ENCODE data around the gene KLHDC9.

Gene KLHDC9

DNA sequence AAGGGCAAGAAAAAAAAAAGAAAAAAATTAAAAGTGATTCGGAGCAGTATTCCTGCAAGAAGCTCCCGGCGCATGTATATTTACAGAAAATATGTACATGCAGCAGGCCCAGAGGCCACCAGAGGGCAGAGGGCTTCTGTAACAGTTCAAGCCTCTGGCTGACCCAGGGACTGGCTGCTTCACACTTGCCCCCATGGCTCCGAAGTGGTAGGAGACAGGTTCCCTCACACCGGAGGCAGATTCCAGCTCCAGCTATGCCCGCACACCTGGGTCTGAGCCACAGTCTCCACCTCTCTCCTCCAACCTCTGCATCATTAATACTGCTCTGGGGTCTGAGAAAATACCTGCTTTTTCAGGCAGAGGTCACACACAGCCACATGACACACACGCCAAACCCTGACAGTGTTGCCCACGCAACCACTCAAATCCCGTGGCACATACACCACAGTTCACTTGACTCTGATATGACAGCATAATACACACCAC is 26.2 kb upstream of the KLHDC9 start:
- TF ChIP-seq ZFX (IDR thresholded peaks at IDR 0.05), result no peak
- TF ChIP-seq, protein P1, sequence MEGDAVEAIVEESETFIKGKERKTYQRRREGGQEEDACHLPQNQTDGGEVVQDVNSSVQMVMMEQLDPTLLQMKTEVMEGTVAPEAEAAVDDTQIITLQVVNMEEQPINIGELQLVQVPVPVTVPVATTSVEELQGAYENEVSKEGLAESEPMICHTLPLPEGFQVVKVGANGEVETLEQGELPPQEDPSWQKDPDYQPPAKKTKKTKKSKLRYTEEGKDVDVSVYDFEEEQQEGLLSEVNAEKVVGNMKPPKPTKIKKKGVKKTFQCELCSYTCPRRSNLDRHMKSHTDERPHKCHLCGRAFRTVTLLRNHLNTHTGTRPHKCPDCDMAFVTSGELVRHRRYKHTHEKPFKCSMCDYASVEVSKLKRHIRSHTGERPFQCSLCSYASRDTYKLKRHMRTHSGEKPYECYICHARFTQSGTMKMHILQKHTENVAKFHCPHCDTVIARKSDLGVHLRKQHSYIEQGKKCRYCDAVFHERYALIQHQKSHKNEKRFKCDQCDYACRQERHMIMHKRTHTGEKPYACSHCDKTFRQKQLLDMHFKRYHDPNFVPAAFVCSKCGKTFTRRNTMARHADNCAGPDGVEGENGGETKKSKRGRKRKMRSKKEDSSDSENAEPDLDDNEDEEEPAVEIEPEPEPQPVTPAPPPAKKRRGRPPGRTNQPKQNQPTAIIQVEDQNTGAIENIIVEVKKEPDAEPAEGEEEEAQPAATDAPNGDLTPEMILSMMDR (conservative IDR thresholded peaks at IDR 0.05), result peak; percentile 76

DNA sequence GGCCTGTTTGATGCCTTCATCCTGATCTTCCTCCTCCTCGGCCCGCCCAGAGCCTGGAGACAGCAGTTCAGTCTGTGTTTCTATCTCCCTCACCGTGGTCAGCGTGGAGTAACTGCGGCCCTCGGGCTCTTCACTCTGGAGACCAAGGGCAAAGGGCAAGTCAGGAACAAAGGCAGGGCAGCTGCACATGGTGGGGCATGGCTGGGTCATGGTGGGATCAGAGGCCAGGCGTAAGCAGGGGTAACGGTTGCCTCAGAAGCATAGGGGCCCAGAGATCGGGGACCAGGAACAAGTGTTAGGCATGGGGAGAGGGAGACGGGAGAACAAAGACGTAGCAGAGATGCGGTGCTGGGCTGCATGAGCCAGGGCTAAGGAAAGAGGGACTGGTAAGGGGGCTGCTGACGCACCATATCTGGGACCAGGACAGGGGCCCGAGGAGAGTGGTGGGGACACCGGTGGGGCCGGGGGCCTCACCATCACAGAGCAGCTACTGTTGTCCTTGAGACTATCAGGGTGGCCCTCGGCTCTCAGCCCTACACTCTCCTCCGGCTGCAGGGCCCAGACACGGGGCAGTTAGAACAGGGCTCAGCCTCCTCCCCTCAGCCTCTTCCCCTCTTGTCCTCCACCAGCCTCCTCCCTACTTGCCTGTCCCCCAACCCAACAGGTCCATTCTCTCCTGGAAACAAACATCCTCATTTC is 25.3 kb upstream of the KLHDC9 start:
- TF ChIP-seq ZFX (IDR thresholded peaks at IDR 0.05), result no peak
- TF ChIP-seq, protein P1 (conservative IDR thresholded peaks at IDR 0.05), result no peak
- no peak overlapping the region for H3K27ac ChIP-seq

More for the DNA sequence above, 26.2 kb upstream of the KLHDC9 start:
- H3K27ac ChIP-seq, result no peak overlapping the region

DNA sequence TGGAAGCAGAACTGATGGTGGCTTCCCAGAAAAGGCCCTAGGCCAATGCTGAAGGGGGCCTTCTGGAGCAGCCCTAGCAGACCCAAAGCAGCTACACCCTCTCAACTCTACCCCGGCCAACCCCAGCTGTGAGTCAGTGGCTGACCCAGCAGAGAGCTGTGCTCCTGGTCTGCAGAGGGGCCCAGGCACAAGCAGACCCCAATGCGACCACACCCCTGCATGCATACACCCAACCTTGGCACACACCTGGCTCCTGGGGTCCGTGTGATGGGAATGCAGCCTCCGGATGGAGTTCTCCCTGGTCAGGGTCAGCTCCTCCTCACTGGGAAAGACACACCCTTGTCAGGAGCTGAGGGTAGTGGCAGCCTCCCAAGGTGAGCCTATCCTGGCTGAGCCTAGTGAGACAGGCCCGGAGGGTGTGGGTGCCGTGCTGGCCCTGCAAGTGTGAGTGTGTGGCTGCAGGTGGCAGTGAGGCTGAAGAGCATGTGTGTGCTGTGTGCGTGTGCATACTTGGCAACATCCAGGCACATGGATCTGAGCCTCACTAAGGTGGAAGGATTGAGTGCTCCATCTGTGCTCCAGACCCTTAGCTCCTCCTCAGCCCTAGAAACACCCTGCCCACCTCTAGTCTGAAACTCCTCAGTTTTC is 24.6 kb upstream of the KLHDC9 start:
- TF ChIP-seq, protein P1 (conservative IDR thresholded peaks at IDR 0.05), result no peak
- TF ChIP-seq ZFX (IDR thresholded peaks at IDR 0.05), result no peak
- H3K27ac ChIP-seq, result no peak overlapping the region

DNA sequence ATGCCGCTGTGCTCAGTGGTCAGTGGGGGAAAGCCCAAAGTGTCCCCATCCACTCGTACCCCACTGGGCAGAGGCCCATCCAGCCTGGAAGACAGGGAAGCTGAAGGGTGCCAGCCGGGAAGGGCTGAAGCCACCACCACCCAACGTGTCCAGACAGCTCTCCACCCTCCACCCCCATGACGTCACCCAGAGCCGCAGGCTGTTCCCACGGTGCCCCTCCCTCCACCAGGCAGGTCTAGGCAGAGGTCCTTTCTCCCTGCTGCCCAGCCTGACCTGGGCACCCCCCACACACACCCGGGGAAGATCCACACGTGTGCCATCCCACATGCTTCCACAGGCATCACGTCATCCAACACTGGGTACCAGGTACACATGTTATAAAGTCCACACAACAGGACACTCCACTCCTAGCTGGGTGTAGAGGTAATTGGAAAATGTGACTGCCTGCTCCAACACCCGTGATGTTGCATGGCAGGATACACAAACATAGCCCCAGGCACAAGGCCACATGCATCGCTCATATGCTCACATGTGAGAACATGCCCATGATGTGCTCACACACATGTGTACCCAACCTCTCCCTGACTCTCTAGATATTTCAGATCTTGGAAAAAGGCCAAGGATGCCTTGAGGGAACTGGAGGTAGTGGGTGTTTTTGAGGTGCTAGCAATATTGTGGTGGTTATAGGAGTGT is 23.3 kb upstream of the KLHDC9 start:
- no peak overlapping the region for H3K27ac ChIP-seq
- TF ChIP-seq, protein P1 (conservative IDR thresholded peaks at IDR 0.05), result no peak
- no peak for TF ChIP-seq ZFX (IDR thresholded peaks at IDR 0.05)

DNA sequence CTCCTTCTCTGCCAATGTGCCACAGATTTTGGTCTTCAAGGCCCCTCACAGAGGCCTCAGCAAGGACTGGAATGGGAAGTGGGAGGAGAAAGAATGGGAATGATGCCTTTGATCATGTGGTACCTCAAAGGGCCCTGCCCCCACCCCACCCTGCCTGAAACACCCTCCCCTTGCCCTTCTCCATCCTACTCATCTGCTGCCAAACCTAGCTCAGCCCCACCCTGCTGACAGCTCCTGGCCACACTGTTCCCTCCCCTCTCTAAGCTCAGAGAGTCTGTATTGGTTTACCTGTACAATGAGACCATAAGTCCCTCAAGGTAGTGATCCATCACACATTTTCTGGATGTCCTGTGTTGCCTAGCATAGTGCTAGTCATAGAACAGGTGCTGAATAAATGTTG is 21.8 kb upstream of the KLHDC9 start:
- H3K27ac ChIP-seq, result no peak overlapping the region
- no peak for TF ChIP-seq ZFX (IDR thresholded peaks at IDR 0.05)
- TF ChIP-seq, protein P1 (conservative IDR thresholded peaks at IDR 0.05), result no peak

DNA sequence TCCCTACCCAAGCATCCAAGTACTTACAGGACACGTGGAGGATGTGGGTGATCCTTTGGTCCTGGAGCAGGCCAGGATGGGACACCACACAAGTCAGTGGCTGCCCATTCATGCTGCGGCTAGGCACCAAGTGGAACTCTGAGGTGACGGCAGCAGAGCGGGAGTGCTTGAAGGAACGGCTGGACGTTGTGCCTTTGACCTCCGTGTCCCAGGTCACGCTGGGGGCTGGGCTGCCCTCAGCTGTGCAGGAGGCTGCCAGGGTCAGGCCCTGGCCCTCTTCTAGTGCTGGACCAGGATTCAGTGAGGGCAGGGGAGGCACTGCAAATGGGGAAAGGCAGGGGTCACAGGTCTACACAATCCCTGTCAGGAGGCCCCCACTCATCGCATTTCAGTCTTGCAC is 20.7 kb upstream of the KLHDC9 start:
- no peak for TF ChIP-seq ZFX (IDR thresholded peaks at IDR 0.05)
- TF ChIP-seq, protein P1 (conservative IDR thresholded peaks at IDR 0.05), result no peak
- H3K27ac ChIP-seq, result no peak overlapping the region
